K562 (cell line): ENCODE data around the gene TRPM6. TPM values are rescaled to one million over a fixed set of nuclear protein-coding genes. Genes with fewer than 3 reads are reported as not detected.

ENCODE experiments used
- CUX1 ChIP-seq: fragments of 200-800 bp; sonication (Bioruptor generic); IDR thresholded peaks from 2 replicates; pipeline ENCODE4 v1.6.1; 2016; ENCODE audit warnings: missing genetic modification characterization, missing compliant biosample characterization
- GABPA ChIP-seq: fragments of 200-800 bp; sonication (Bioruptor generic); conservative IDR thresholded peaks from 2 replicates; pipeline ENCODE4 v1.6.1; 2016; ENCODE audit warnings: low read depth, missing genetic modification characterization, missing compliant biosample characterization
- HEY1 ChIP-seq: fragments of 250-450 bp; sonication (Bioruptor Pico); IDR thresholded peaks from 2 replicates; pipeline ENCODE4 v1.5.0; 2020; ENCODE audit warnings: mild to moderate bottlenecking, moderate library complexity, borderline replicate concordance
- ILK ChIP-seq: fragments of 450-650 bp; IDR thresholded peaks from 2 replicates; pipeline ENCODE4 v1.6.1; 2016; ENCODE audit warnings: missing genetic modification characterization, low read depth, mild to moderate bottlenecking, missing compliant biosample characterization, moderate library complexity, borderline replicate concordance
- MBD1 ChIP-seq: fragments of 250-450 bp; sonication (Bioruptor Pico); IDR thresholded peaks from 2 replicates; pipeline ENCODE4 v1.8.0; 2022; ENCODE audit warnings: inconsistent platforms
- NFYB ChIP-seq: IDR thresholded peaks from 2 replicates; pipeline ENCODE4 v1.6.1; 2011; ENCODE audit warnings: mild to moderate bottlenecking, moderate library complexity; ENCODE audit not compliant: insufficient read length; ENCODE audit errors: extremely low read depth
- ZNF318 ChIP-seq, 2 experiments: fragments of 450-650 bp; IDR thresholded peaks; 2 replicates each; pipeline ENCODE4 v1.6.1; 2016; ENCODE audit warnings: mild to moderate bottlenecking in 2 of 2, borderline replicate concordance in 1 of 2, low read depth in 1 of 2, moderate library complexity in 1 of 2
- polyA plus RNA-seq, 8 experiments: library from polyadenylated mRNA; depleted of rRNA in 4 of 8; stranded (reverse) in 5 of 8; unstranded in 3 of 8; fragments of >200 nt; fragmentation: Nextera tagmentation in 2 of 8; fragmentation: Illumina TruSeq in 1 of 8; extraction: Ambion mirVana in 2 of 8; extraction: Trizol in 1 of 8; gene quantifications; 2 replicates each; pipeline versions ENCODE4 v1.2.1 to v1.2.3, GENCODE V29; 2011 to 2014; ENCODE audit warnings: inconsistent platforms in 1 of 8, missing spikeins in 1 of 8
- total RNA-seq, 7 experiments: library from RNA; depleted of rRNA in 6 of 7; stranded (reverse); fragments of >200 nt in 6 of 7; fragmentation: Illumina TruSeq in 2 of 7; extraction: Trizol in 2 of 7; gene quantifications; 2 replicates each; pipeline versions ENCODE4 v1.2.1 to v1.2.3, GENCODE V29; 2011 to 2021; ENCODE audit warnings: low replicate concordance in 1 of 7

The TRPM6 gene
- total and polyA plus RNA-seq, 9 of the 15 experiments (the other 6 are each of a cell fraction or from before 2014, with no cell fraction given), result 0.03 to 0.16 (median 0.09) TPM

- TF ChIP-seq ZNF318 (IDR thresholded peaks at IDR 0.05; ENCODE audit: borderline replicate concordance in 1 of 2, low read depth in 1 of 2) (no peak), MBD1 (CRISPR knock-in tag) (no peak), HEY1 (no peak), ILK (tag) (no peak), GABPA (tag) (no peak), NFYB (no peak), CUX1 (CRISPR knock-in tag) (no peak)
Measured at GRCh38 chr9:74721696-74722660, 165.7 kb downstream of the TRPM6 start (continued).
